ENCODE results near the gene MAP1A. TPM values are rescaled to one million over a fixed set of nuclear protein-coding genes. Genes with fewer than 3 reads are reported as not detected.

MAP1A gene
- polyA plus RNA-seq (0.13 to 0.18 TPM (median 0.14 TPM) in 3 replicates), polyA minus RNA-seq (0.42 to 1.5 TPM (median 0.76 TPM) in 3 replicates)
- polyA plus RNA-seq (2011; ENCODE audit: low read depth), result 0.06 TPM
- polyA plus RNA-seq (2011; cell fraction: cytosol; rRNA removed), result 0.16 and 0.23 TPM in 2 replicates
- polyA plus RNA-seq (2011; cell fraction: nucleus; rRNA removed), result 0.56 and 1.0 TPM in 2 replicates
- polyA plus RNA-seq (2012; ENCODE audit: low replicate concordance), result 0.17 and 0.19 TPM in 2 replicates
- polyA minus RNA-seq (2011; cell fraction: cytosol; rRNA and poly(A)+ RNA removed), result 0.38 TPM
- 0.95 and 2.1 TPM in 2 replicates for polyA minus RNA-seq (2011; cell fraction: nucleus; rRNA and poly(A)+ RNA removed)

GRCh38 chr15:43517354-43518196, at the start of gene MAP1A:
Gene MAP1A, plus strand, starts transcription at chr15:43517608. Its CDS starts 3,866 bp downstream, at chr15:43521474.
- Histone ChIP-seq H3K27ac (ENCODE audit: control insufficient read depth, insufficient read depth, low read length) (no peak within 1 kb of the TSS), H2AFZ (ENCODE audit: control insufficient read depth, low read length) (no peak within 1 kb of the TSS), H3K4me3 (ENCODE audit: control insufficient read depth in 2 of 3, extremely low read depth in 1 of 3, insufficient read depth in 2 of 3, low read depth in 1 of 3, low read length in 3 of 3) (peak within 1 kb of the TSS in 1 of 3 experiments; percentile 11), H3K36me3 (ENCODE audit: control insufficient read depth in 2 of 2, extremely low read depth in 1 of 2, insufficient read depth in 2 of 2, low read length in 2 of 2) (no peaks in the 10 kb centered on the region), H3K9me1 (ENCODE audit: control insufficient read depth, extremely low read depth, insufficient read depth, low read length) (no peaks in the 10 kb centered on the region), H3K27me3 (ENCODE audit: control insufficient read depth, extremely low read depth, insufficient read depth, low read length) (peaks cover 42% of the 10 kb centered on the region), H4K20me1 (ENCODE audit: control insufficient read depth, extremely low read depth, insufficient read depth, low read length) (no peaks in the 10 kb centered on the region), H3K9me3 (ENCODE audit: control insufficient read depth, low read depth, low read length) (no peaks in the 10 kb centered on the region), H3K9ac (ENCODE audit: control insufficient read depth, extremely low read depth, insufficient read depth, low read length) (no peak within 1 kb of the TSS), H3K4me2 (ENCODE audit: control insufficient read depth, extremely low read depth, insufficient read depth, low read depth, low read length) (peak within 1 kb of the TSS; percentile 40), H3K4me1 (ENCODE audit: control insufficient read depth, extremely low read depth, insufficient read depth, low read length) (no peaks in the 10 kb centered on the region), H3K79me2 (ENCODE audit: control insufficient read depth, insufficient read depth, low read length) (no peaks in the 10 kb centered on the region)
- TF ChIP-seq EZH2 (IDR thresholded peaks at IDR 0.05; ENCODE audit: low read length), result no peak
- DNase-seq (ENCODE audit: low read depth, low spot score) (no peak), FAIRE-seq (no peak)
- dilution Hi-C loops (cut with MboI; ENCODE audit: extremely low pct_ligation_motif_present, low sequenced_read_pairs), result no loop called here

GRCh38 chr15:43469867-43470266, 47.5 kb upstream of the MAP1A start:
- DNase-seq (ENCODE audit: low read depth, low spot score), result peak; percentile 1
- dilution Hi-C loops (cut with MboI; ENCODE audit: extremely low pct_ligation_motif_present, low sequenced_read_pairs), result no loop called here
- Histone ChIP-seq H3K4me3 (ENCODE audit: control insufficient read depth in 2 of 3, extremely low read depth in 1 of 3, insufficient read depth in 2 of 3, low read depth in 1 of 3, low read length in 3 of 3) (no peak overlapping the region), H3K27ac (ENCODE audit: control insufficient read depth, insufficient read depth, low read length) (no peak overlapping the region), H3K27me3 (ENCODE audit: control insufficient read depth, extremely low read depth, insufficient read depth, low read length) (no peaks in the 10 kb centered on the region), H3K9ac (ENCODE audit: control insufficient read depth, extremely low read depth, insufficient read depth, low read length) (no peak overlapping the region), H3K79me2 (ENCODE audit: control insufficient read depth, insufficient read depth, low read length) (no peaks in the 10 kb centered on the region), H2AFZ (ENCODE audit: control insufficient read depth, low read length) (no peak overlapping the region), H3K4me1 (ENCODE audit: control insufficient read depth, extremely low read depth, insufficient read depth, low read length) (peaks cover 4% of the 10 kb centered on the region), H3K36me3 (ENCODE audit: control insufficient read depth in 2 of 2, extremely low read depth in 1 of 2, insufficient read depth in 2 of 2, low read length in 2 of 2) (peaks cover 6 to 9% of the 10 kb centered on the region in 2 experiments), H4K20me1 (ENCODE audit: control insufficient read depth, extremely low read depth, insufficient read depth, low read length) (no peaks in the 10 kb centered on the region), H3K9me1 (ENCODE audit: control insufficient read depth, extremely low read depth, insufficient read depth, low read length) (no peaks in the 10 kb centered on the region), H3K4me2 (ENCODE audit: control insufficient read depth, extremely low read depth, insufficient read depth, low read depth, low read length) (no peak overlapping the region), H3K9me3 (ENCODE audit: control insufficient read depth, low read depth, low read length) (no peaks in the 10 kb centered on the region)
- TF ChIP-seq EZH2 (IDR thresholded peaks at IDR 0.05; ENCODE audit: low read length), result no peak
- TF ChIP-seq, protein P1, sequence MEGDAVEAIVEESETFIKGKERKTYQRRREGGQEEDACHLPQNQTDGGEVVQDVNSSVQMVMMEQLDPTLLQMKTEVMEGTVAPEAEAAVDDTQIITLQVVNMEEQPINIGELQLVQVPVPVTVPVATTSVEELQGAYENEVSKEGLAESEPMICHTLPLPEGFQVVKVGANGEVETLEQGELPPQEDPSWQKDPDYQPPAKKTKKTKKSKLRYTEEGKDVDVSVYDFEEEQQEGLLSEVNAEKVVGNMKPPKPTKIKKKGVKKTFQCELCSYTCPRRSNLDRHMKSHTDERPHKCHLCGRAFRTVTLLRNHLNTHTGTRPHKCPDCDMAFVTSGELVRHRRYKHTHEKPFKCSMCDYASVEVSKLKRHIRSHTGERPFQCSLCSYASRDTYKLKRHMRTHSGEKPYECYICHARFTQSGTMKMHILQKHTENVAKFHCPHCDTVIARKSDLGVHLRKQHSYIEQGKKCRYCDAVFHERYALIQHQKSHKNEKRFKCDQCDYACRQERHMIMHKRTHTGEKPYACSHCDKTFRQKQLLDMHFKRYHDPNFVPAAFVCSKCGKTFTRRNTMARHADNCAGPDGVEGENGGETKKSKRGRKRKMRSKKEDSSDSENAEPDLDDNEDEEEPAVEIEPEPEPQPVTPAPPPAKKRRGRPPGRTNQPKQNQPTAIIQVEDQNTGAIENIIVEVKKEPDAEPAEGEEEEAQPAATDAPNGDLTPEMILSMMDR (optimal IDR thresholded peaks at IDR 0.05 in 1 of 3, IDR thresholded peaks at IDR 0.05 in 1 of 3, conservative IDR thresholded peaks at IDR 0.05 in 1 of 3; ENCODE audit: extremely low read depth in 1 of 3, insufficient read depth in 2 of 3, low read length in 3 of 3), result no peak
- FAIRE-seq, result no peak
